Epithelial cell of prostate (primary cell): ENCODE results near the gene ALDH5A1.
A peak's percentile ranks its signal among the peaks of the same experiment; 100 is the strongest.

Source experiments
- DNase-seq: peaks from one replicate; pipeline ENCODE4 v3.0.0-alpha.2; 2011; ENCODE audit warnings: low read depth, low spot score
- H3K27ac ChIP-seq: fragments of 450-650 bp; 2 replicates; pipeline ENCODE4 v1.5.1; 2017; ENCODE audit warnings: mild to moderate bottlenecking

ALDH5A1 gene

DNA sequence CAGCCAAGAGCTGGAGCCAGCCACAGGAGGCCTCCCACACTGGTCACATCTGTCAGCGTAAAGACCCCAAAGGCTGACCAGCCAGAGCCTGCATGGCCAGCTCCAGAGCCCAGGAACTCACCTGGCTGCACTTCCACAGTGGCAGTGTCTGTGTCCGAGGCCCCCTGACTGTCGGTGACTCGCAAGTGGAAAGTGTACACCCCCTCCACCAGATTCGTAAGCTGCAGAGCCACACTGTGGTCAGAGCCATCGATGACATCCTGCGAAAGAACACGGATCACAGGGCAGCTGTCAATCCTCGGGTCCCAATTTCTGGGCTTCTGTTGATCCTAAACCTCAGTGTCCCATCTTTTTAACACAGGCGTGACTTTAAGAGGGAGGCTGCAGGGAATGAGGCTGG, 69.3 kb downstream of the ALDH5A1 start:
- no peak overlapping the region for H3K27ac ChIP-seq
- no peak for DNase-seq

DNA sequence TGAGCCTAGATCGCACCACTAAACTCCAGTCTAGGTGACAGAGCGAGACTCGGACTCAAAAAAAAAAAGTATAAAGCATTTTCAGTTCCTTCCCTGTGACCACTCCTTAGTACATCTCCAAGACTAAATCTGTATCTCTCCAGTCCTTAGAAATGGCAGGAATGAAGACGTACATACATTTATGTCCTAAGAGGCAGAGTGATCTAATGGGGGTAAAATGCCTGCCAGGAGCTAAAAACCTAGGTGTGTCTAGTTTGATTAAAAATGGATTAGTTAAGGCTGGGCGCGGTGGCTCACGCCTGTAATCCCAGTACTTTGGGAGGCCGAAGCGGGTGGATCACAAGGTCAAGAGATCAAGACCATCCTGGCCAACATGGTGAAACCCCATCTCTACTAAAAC, 70.4 kb downstream of the ALDH5A1 start:
- DNase-seq, result no peak
- no peak overlapping the region for H3K27ac ChIP-seq

DNA sequence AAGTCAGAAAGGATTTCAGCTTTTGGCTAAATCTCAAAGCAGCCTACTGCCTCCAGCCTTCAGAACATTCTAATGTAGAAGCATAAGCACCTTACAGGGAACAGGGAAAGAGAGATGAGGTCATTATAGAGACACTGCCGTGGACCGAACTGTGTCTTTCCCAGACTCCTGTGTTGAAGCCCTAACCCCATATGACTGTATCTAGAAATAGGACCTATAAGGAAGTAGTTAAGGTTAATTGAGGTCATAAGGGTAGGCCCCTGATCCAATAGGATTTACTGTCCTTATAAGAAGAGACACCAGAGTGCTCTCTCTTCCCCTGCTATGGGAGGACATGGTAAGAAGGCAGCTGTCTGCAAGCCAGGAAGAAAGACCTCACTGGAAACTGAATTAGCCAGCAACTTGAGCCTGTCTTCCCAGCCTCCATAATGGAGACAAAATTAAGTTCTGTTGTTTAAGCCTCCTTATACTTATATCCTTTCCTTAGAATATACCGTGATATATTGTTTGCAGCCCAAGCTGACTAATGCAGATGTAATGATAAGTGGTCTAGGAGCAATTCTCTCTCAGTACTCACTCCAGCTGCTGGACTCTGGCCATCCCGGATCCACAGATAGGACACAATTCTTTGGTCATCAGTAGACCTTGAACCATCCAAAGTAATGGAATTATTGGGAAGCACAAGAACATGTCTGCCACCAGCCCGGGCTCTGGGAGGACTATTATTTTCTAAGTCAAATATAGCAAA, 71.4 kb downstream of the ALDH5A1 start:
- H3K27ac ChIP-seq, result no peak overlapping the region
- no peak for DNase-seq

DNA sequence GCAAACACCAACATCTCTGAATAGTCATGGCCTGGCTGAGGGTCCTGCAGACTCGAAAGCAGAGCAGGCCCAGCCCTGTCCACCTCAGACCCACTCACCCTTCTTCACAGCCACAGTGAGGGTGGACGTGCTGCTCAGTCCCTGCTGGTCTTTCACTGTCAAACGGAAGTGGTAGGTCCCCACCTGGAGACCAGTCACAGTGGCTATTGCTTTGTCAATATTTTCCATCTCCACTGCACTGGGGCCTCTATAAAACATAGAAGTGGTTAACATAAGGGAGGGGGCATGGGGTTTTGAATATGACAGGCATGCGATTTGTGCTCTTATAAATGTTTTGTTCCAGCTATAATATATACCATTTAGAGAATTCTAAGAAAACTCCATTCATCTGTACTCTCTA, 73.9 kb downstream of the ALDH5A1 start:
- no peak overlapping the region for H3K27ac ChIP-seq
- no peak for DNase-seq

DNA sequence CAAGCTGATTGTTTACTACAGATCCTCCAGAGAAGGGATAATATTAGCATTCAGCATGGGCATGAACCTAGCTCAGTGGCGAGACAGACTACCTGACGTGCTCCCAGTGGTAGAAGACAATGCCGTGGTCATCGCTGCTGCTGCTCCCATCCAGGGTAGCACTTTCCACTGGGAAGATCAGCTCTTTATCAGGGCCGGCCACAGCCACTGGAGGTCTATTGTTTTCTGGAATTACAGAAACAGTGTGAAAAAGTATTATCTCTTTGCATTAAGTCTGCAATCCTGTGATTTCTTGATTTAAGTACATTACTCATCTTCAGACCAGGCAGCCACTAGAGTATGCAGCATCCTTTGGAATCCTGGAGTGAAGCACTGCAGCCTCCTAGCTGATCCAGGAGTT, 75.0 kb downstream of the ALDH5A1 start:
- no peak for DNase-seq
- no peak overlapping the region for H3K27ac ChIP-seq

DNA sequence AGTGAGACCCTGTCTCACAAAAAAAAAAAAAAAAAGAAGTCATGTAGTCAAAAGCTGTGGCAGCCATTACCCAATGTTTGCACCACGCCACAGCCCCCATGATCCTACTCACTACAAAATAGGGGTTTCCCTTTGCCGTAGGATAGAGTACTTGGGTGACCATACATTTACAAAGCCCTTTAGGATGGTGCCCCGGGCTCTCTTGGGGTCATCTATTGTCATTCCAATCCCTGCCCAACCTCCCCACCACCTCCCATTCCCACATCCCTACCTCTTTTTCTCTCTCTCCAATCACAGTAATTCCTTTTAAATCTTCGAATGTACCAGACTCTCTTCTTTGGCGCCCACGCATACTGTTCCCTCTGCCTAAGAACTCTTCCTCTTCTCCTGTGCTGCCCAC, 76.6 kb downstream of the ALDH5A1 start:
- no peak overlapping the region for H3K27ac ChIP-seq
- no peak for DNase-seq

DNA sequence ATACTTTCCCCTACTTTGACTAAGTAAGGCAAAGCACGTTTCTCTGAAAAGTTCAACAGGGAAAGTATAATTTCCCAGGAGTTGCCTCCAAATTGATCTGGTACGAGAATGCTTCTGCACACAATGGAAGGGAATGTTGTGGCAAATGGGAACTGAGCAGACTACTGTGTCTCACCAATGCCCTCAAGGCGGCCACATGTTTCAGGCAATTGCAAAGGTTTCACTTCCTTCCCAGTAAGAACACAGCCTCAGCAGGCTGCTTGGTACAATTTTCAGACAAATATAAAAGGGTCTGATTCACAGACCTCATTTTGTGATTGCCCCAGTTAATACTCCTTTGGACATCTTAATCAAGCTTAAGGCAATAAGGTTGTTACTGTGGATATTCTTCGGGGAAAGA, 80.0 kb downstream of the ALDH5A1 start:
- H3K27ac ChIP-seq, result no peak overlapping the region
- peak; percentile 14 for DNase-seq

DNA sequence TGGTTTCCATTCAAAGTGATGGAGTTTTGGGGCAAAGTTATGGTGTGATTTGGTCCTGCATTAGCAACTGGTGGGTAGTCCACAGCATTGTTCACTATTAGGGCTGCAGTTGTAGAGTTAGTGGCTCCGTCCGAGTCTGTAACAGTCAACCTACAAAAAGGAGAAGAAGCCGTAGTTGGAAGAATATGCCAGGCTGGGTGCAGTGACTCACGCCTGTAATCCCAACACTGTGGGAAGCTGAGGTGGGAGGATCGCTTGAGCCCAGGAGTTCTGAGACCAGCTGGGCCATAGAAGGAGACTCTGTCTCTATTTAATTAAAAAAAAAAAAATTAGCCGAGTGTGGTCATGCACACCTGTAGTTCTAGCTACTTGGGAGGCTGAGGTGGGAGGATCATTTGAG, 81.7 kb downstream of the ALDH5A1 start:
- no peak for DNase-seq
- H3K27ac ChIP-seq, result no peak overlapping the region

DNA sequence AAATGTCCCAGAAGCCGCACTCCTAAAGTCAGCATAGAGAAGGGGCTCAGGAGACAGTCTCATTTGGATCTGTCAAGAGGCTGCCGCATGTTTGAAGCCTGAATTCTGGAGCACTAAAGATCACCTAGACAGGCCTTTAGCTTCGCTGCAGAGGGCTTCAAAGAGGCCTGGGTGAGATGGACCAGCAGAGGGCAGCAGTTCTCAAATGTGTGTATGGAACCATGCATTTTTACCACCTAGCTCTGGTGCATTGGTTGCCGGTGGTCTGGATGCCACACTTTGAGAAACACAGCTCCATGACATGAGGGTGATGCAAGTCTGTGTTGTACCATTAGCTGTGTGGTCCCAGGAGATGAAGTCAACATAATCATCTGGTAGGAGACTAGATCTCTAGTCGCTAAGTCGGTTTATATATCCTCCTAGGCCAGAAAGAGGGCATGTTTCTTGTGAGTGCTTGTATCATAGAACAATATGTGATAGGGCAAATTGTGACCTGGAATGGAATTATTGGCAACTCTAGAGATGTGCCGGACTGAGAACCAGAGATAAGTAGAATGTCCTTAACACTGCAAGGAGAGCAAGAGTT, 86.4 kb downstream of the ALDH5A1 start:
- no peak overlapping the region for H3K27ac ChIP-seq
- no peak for DNase-seq

DNA sequence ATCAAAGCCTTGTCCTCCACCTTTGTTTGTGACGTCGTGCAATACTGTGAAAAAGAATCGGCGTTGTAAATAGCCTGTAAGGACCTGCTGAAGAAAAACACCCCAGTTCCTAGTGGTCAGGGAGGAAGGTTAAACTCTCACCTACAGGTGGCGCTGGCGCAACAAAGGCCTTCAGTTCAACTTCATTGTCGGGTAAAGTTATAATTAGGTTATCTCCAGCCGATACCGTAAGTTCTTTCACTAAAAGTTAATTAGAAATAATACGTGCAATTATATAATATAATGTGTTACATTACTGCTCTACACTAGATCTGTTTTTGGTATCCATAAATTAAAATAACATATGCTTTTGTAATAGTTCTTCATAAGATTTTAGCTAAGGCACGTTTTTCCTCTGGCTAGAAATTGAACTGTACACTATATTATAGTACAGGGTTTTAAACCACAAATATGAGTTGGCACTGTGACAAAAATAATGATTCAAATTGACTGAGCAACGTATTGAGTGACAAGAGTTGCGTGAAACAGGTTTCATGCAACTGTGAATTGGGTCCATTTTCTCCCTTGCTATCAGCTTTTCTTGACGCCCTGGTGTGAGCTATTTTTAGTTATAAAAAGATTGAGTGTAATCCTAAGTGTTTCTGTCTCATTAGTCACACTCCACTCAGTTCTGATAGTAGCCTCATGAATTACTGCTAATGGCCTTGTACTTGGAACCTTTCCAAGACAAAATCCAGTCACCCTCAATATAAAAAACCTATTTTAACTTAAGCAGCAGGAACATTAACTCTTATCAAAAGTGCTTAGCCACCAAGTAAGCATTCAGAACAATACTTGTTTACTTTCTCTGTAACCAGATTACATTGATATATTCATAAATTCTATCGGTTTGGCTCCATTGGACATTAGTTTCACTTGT, 89.0 kb downstream of the ALDH5A1 start:
- DNase-seq, result no peak
- no peak overlapping the region for H3K27ac ChIP-seq

DNA sequence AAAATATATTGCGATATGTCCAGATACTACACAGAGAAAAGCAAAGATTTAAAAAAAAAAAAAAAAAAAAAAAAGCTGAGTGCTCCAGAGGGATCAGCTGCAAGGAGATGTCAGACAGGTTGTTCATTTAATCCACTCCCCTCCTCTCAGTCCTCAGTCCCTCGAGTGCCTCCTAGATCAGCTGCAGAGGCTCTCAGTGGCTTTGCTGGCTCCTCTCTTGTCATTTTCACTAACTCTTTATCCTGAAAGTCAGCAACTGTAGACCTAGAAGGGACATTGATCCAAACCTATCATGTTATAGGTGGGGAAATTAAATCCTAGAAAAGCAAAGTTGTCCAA, 89.6 kb downstream of the ALDH5A1 start:
- DNase-seq, result no peak

More for the DNA sequence above, 89.6 kb downstream of the ALDH5A1 start:
- H3K27ac ChIP-seq, result no peak overlapping the region
